NB4 (cell line): ENCODE results near the gene PLEKHH3.

Experiments used
- DNase-seq: peaks from one replicate; pipeline ENCODE4 v3.0.0; 2010; ENCODE audit warnings: low read depth
- H3K4me3 ChIP-seq: one replicate; pipeline ENCODE4 v1.5.1; 2011; ENCODE audit warnings: mild to moderate bottlenecking, low read depth, low read length, moderate library complexity
- CTCF ChIP-seq: IDR thresholded peaks from one replicate; pipeline ENCODE4 v1.5.1; 2012; ENCODE audit warnings: low read depth, low read length
- MYC ChIP-seq: IDR thresholded peaks from 2 replicates; pipeline ENCODE4 v1.6.1; 2011; ENCODE audit warnings: low read depth, low read length
- POLR2A ChIP-seq: IDR thresholded peaks from 2 replicates; pipeline ENCODE4 v1.6.1; 2011; ENCODE audit warnings: mild to moderate bottlenecking; ENCODE audit not compliant: insufficient read length; ENCODE audit errors: extremely low read depth
- TF ChIP-seq, protein P1 (sequence below): IDR thresholded peaks from 2 replicates; pipeline ENCODE4 v1.6.1; 2011; ENCODE audit warnings: low read depth, low read length

The PLEKHH3 gene

GRCh38 chr17:42700586-42701289 lies 23.9 kb upstream of the PLEKHH3 start:
- no peak for TF ChIP-seq MYC
- TF ChIP-seq CTCF, result no peak
- no peak for TF ChIP-seq POLR2A
- TF ChIP-seq, protein P1, sequence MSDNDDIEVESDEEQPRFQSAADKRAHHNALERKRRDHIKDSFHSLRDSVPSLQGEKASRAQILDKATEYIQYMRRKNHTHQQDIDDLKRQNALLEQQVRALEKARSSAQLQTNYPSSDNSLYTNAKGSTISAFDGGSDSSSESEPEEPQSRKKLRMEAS, result no peak
- no peak for DNase-seq
- H3K4me3 ChIP-seq, result no peak overlapping the region

DNA sequence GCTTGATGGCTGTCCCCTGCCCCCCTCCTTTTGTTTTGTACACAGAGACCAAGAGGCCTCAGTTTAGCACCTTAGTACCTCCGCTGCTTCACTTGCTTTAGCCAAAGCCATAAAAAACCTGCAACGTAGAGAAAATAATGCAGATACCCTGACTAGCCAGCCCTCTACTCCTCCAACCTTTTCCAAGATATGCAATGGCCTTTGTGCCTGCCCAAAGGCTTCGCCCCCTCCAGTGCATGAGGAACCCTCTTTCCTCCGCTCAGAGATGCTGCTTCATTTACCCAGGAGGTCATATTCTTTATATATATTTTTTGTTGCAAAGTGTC lies 22.6 kb upstream of the PLEKHH3 start:
- H3K4me3 ChIP-seq, result no peak overlapping the region
- TF ChIP-seq, protein P1, result no peak
- no peak for TF ChIP-seq MYC
- TF ChIP-seq CTCF, result no peak
- no peak for TF ChIP-seq POLR2A
- no peak for DNase-seq

GRCh38 chr17:42698736-42699414 lies 22.1 kb upstream of the PLEKHH3 start:
- DNase-seq, result peak; percentile 18

GRCh38 chr17:42697108-42697811 lies 20.5 kb upstream of the PLEKHH3 start:
- TF ChIP-seq MYC (no peak), POLR2A (no peak), CTCF (no peak)
- TF ChIP-seq, protein P1, result no peak
- no peak for DNase-seq
- no peak overlapping the region for H3K4me3 ChIP-seq

More at GRCh38 chr17:42698736-42699414, 22.1 kb upstream of the PLEKHH3 start:
- TF ChIP-seq CTCF, result no peak
- TF ChIP-seq POLR2A, result no peak
- TF ChIP-seq, protein P1, result no peak
- TF ChIP-seq MYC, result no peak
- no peak overlapping the region for H3K4me3 ChIP-seq

DNA sequence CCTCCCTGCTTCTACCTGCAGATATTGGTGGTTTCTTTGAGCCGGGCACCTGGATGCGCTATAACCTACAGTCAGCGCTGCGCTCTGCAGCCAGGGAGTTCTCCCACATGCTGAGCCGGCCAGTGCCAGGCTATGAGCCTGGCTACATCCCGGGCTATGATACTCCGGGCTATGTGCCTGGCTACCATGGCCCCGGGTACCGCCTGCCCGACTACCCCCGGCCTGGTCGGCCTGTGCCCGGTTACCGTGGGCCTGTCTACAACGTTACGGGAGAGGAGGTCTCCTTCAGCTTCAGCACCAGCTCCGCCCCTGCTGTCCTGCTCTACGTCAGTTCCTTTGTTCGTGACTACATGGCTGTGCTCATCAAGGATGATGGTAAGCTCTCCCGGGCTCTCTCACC lies 18.7 kb upstream of the PLEKHH3 start:
- TF ChIP-seq, protein P1, result no peak
- TF ChIP-seq CTCF (no peak), POLR2A (no peak), MYC (no peak)
- DNase-seq, result no peak
- no peak overlapping the region for H3K4me3 ChIP-seq
